Endometrium (tissue), 2 donors: Measurements from ENCODE around the gene NPC1.
"Not testable (repeated sequence)": the region's sequence is repeated elsewhere in the genome, so short reads cannot be mapped to it uniquely, and the experiment has no call there.

Source experiments
- FAIRE-seq: peaks from 2 replicates; lab custom pipeline; 2012; peaks lifted over from hg19 to GRCh38; lab: Jason Lieb, UNC
- donor health status: control.
- donor health status: control.

Gene NPC1

DNA sequence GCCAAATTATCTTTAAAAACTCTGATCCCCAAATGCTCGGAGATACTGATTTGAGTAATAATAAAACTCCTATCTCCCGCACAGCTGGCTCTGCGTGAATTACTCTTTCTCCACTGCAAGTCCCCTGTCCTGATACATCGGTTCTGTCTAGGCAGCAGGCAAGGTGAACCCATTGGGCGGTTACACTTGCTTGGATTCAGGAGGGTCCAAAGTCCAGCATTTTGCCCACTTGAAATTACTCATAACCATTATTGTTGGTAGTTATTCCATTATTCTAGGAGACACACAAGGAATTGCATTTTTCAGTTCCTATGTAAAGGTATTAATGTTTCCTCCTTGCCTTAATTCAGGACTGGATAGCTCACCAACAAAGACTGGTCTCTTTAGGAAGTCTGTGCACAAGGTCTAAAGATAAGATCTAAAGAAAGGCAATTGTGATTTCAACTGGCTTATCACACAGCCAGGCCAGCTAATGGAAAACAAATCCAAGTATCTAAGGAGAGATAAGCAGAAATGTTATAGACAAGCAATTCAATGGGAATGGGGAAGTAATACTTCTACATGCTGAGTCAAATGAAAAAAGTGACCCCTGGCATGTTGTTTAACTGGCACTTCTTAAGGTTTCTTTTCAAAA, 23.2 kb upstream of the NPC1 start:
- no peak for FAIRE-seq

DNA sequence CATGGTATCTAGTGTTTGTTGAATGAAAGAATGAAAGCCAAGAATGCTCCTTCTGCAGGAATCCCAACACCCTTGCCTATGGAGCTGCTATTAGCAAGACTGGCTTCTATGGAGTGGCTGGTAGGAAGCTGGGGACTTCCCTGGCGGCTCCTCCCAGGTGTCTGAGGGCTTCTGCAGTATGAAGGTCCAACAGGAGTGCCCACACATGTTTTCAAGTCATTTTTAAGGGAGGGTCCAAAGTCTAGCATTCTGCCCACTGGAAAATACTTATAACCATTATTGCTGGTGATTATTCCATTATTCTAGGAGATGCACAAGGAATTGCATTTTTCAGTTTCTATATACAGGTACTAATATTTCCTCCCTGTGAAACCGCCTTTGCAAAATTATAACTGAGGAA, 21.9 kb upstream of the NPC1 start:
- FAIRE-seq = no peak

DNA sequence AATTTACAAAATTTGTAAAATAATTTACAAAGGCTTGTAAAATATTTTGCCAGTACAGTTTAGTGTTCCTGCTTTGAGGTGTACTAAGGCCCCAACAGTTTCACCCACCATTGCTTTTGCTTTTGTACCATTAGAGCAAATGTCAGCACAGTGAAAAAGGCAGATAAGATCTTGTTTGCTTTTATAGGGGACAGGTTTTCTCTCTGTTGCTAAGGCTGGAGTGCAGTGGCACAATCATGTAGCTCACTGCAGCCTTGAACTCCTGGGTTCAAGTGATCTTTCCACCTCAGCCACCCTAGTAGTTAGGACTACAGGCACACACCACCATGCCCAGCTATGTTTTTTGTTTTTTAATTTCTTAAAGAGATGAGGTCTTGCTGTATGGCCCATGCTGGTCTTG, 19.6 kb upstream of the NPC1 start:
- FAIRE-seq = no peak

DNA sequence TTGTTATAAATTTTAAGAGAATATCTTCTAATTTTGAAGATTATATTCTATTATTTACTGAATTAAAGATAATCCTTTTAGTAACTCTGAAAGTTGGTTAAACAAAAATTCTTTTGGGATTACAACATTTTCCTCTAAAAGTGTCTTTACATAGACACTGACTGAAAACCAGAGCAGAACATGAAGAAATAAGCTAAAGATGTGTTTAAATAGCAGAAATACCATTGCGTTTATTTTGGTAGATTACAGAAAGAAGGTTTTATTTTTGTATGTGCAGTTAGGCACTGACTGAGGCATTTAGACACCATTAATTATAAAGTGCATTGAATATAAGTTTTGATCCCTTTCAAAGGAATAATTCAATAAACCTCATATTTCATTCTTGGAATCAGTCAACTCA, 13.5 kb upstream of the NPC1 start:
- FAIRE-seq = no peak

DNA sequence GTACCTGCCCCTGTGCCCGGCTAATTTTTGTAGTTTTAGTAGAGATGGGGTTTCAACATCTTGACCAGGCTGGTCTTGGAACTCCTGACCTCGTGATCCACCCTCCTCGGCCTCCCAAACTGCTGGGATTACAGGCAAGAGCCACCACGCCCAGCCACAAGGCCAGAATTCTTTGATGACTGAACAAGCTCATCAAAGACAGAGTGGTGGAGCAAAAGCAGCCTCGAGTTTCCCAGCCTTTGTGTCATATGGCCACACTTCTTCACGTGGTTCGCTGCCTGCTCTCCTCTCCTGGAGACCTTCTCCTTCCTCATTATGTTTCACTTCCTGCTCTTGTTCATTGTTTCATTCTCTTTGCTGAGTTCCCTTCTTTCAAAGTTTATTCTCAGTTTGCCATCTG, 9.9 kb upstream of the NPC1 start:
- no peak for FAIRE-seq

DNA sequence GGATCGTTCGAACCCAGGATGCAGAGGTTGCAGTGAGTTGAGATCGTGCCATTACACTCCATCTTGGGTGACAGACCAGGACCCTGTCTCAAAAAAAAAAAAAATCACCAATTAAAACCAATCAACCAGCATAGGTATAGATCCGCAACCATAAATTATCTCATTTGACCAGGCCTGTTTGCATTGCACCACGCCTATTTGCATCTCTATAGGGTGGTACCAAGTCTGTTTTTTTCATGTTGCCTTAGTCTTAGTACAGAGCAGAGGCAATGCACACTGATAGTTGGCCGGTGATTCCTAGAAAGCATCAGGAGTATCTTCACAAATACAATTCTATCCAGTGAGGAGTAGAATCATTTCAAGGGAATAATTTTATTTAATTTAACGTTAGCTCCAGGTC, 9.3 kb upstream of the NPC1 start:
- FAIRE-seq = no peak

DNA sequence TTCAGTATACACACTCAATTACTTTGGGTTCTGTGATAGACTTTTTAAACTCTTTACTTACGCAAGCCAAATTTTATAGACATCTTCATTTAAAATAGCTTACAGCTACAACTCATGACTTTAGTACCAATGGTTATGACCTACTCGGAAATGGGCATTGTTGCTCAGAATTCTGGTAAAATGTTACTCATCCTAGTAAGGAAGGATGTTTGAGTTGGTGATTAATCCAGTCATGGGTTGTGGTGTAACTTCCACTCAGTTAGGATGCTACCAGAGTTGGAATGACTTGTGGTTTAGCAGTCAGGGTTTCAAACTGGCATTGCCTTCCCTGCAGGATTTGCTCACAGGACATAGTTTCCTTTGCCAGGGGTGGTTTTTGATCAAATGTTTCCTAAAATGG, 7.4 kb upstream of the NPC1 start:
- no peak for FAIRE-seq

DNA sequence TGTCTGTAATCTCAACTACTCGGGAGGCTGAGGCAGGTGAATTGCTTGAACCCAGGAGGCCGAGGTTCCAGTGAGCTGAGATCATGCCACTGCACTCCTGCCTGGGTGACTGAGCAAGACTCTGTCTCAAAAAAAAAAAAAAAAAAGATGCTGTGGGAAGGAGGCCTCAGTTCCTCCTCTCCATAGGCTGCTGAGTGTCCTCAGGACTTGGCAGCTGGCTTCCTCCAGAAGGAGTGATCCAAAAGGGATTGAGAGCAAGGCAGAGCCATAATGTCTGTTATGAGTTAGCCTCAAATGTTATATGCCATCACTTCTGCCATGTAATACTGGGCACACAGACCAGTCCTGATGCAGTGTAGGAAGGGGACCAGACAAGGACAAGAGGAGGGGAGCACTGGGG, 6.6 kb upstream of the NPC1 start:
- no peak for FAIRE-seq

DNA sequence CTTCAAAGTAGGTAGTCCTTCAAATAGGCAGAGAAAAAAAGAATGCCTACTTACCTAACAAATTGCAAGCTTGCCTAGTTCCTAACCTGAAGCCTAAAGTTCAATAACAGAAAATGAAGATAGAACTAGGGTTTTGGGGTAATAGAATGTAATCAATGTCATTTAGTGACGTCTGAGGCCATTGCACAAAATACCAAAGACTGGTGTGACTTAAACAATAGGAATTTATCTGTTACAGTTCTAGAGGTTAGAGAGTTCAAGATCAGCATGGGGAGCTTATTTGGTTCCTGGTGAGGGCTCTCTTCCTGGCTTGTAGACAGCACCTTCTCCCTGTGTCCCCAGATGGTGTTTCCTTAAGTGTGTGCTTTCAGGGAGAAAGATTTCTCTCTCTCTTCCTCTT, 4.7 kb upstream of the NPC1 start:
- FAIRE-seq = no peak

DNA sequence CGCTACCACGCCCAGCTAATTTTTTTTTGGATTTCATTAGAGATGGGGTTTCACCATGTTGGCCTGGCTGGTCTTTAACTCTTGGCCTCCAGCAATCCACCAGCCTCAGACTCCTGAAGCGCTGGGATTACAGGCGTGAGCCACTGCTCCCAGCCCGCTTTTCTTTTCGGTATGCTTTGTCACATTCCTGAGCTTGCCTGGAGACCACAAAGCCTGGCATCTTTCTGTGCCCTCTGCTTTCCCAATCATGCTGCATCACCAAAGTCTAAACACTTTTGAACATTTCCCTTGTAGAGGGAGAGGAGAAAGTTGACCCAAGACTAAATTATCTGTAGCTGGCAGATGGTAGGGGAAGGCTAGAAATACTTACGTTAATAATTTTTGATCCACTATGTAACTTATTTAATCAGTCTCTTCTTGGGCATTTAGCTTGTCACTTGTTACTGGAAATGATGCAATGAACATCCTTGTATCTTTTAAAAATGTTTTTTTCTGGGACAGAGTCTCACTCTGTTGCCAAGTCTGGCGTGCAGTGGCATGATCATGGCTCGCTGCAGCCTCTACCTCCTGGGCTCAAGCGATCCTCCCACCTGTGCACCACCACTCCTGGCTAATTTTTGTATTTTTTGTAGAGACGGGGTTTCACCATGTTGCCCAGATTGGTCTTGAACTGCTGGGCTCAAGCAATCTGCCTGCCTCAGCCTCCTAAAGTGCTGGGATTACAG, 2.7 kb upstream of the NPC1 start:
- no peak for FAIRE-seq

DNA sequence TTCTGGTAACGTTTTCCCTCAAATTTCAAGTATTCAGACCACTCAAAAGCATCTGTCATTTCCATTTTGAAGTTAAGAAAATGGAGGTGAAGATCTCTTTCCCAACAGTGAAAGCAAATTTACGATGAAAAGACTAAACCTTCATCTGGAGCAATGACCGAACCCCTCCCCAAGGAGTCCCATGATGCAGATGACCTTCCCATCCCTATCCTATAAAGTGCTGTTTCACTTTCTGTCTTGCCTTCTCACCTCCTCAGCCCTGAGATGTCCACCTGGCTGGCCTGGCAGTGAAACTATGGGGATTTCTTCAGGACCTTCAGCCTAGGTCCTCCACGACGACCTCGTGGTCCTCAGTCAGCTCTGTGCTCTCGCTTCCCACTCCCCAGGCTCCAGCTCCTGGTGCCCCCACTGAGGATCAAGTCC, 925 bp upstream of the NPC1 start:
- no peak for FAIRE-seq

DNA sequence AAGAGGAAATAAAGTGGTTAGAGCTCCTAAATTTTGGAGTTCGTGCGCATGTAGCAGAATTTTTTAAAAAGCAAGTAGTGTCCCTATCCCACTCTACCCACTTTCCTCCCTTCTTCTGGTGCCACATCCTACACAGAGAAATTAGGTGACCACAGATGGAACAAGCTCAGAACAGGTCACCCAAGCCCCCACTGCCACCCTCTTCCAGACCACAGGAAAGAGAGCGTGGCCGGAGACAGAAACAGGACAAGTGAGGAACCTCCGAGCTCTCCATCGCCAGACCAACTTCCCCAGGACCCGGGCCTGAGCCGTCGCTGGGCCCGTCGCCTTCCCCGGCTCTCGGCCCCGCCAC, 433 bp downstream of the NPC1 start:
- no peak for FAIRE-seq

DNA sequence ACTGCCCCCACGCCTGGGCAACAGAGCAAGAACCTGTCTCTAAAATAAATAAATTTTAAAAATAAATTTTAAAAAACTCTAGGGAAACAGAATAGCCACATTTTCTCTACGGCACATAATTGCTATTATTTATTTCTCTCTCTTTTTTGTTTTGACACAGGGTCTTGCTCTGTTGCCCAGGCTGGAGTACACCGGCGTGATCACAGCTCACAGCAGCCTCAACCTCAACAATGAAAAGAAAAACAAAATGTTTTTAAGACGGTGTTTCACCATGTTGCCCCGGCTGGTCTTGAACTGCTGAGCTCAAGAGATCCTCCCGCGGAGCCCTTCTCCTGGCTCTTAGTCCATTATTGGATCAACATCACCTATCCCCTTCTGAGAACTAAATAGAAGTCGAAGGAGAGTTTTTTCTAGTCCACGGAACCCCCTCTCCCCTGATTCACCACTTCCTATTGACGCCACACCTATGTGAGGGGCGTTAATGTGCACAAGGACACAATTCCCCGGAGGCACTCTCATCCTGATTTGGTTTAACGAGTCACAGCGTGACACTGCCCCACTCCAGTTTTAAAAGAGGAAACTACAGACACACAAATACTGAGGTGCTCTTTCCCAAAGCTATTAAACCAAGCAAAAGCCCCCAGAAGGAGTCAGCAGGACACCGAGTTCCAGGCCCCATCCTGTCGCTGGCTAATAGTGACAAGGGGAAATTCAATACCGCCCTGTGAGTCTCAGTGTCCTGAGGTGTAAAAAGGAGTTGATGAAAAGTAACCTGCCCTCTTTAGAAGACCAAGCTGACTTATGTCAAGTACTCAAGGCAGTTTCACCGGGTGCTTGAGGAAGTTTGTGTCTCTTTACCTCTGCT, 1.1 kb downstream of the NPC1 start:
- FAIRE-seq = no peak

DNA sequence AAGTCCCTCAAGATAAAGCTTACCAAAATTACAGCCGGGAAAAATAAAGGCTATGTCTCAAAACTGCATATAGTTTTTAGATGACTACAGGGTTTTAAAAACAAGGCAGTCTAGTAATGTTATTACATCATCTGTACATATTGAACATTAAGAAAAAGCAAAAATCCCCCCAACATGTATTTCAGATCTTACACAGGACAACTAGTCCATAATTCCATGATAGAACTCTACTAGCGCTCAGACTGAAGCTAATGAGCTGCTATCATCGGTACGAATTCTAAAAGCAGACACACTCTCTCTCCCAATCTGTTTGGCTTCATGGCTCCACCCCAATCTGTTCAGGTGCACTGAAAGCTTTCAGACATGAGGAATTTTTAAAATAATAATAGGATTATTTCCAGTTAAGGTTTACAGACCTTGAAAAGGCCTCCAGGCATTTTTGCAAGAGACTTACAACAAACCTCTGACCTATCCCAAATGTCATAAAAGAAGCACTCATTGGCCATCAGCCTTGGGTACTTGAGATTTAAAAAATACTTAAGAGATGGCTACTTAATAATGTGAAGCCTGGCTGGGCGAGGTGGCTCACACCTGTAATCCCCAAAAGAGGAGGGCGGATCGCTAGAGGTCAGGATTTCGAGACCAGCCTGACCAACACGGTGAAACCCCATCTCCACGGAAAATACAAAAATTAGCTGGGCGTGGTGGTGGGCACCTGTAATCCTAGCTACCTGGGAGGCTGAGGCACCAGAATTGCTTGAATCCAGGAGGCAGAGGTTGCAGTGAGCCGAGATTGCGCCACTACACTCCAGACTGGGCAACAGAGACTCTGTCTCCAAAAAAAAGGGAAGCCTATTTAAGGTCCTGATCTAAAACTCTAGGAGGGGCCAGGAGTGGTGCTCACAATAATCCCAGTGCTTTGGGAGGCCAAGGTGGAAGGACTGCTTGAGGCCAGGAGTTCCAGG, 2.0 kb downstream of the NPC1 start:
- FAIRE-seq = no peak

DNA sequence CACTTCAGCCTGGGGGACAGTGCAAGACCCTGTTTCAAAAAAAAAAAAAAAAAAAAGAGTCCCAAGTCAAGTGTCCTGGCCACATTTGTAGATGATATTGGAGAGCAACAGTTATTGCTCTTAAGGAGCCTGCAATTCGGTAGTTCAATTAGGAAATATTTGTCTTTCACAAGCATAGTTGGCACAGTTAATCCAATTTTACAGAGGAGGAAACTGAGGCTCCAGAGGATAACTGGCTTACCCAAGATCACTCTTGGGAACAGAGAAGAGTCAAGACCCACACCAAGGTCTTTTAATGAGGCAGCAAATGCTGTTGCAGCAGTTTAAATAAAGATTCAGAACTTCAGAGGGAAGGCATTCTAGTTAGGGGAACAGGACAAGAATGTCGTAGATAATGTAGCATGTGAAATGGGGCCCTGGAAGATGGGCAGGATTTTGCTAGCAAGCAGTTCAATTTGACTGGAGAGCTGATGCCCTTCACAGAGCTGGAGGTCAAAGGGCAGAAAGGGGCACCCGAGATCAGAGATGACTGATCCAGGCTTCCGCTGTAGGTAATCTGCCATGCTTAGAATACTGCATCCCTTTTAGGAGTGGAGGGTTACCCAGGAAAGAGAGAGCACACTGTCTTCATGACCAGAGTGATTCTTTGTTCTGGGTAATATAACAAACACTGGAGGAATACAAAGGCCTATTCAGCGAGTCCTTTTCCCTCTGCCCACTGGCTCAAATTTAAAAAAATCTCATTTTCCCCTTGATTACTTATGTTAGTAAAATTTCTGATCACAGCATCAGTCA, 3.0 kb downstream of the NPC1 start:
- FAIRE-seq = no peak

DNA sequence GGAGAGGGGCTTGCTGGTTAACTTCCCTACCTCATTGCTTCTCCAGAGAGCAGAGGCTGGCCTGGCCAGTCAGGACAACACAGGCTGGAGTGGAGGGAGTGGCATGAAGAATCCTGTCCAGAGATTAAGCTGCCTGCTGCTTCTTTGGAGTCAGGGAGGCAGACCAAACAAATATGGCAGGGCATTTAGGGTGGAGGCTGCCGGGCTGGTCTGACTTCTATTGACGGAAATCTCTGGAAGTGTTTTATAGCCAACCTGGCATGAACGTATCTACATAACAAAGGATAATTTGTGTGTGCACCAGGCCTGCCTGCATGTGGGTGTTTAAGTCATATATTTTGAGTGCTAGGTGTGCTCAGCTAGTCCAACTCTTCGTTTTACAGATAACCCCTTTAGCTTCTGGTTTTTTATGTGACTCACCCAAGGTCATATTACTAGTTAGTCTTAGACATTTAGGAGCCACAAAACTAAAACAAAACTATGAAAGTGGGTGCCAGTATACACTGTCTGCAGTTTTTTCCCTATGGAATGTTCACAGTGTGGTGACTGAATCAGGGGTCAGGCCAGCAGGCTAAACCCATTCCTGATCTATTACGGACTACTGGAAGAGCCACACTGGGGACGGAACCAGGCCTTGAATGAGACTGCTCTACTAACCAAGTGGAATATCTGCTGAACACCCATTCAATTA, 5.5 kb downstream of the NPC1 start:
- no peak for FAIRE-seq

DNA sequence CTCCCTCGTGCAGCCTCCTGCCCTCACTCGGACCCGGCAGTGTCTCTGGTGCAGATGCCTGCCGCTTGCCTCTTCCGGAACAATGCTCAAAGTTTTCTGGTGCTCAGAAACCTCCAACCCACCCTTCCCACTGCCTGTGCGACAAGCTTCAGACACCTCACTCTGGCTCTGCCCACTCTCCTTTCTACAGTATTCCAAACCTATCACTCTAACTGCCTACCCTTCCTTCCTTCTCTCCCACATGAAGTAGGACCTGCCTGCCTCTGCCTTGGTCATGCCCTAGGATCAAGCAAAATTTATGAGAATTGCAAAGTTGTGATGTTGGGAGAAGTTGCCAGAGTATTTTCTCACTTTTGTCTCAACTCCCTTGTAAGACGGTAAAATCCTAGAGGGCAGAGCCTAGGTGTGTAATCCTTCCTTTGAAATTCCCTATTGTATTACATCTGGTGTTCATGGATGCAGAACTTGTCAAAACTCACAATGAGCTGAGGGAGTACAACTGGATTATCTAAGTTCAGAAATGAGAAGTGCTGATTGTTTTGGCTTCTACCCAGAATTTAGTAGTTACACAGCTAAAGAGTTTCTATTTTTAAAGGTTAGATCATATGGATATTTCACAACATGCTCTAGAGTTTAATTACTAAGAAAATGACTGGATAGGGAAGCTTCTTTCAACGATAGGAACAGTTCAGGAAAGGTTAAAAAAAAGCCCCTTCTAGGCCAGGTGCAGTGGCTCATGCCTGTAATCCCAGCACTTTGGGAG, 7.2 kb downstream of the NPC1 start:
- no peak for FAIRE-seq

DNA sequence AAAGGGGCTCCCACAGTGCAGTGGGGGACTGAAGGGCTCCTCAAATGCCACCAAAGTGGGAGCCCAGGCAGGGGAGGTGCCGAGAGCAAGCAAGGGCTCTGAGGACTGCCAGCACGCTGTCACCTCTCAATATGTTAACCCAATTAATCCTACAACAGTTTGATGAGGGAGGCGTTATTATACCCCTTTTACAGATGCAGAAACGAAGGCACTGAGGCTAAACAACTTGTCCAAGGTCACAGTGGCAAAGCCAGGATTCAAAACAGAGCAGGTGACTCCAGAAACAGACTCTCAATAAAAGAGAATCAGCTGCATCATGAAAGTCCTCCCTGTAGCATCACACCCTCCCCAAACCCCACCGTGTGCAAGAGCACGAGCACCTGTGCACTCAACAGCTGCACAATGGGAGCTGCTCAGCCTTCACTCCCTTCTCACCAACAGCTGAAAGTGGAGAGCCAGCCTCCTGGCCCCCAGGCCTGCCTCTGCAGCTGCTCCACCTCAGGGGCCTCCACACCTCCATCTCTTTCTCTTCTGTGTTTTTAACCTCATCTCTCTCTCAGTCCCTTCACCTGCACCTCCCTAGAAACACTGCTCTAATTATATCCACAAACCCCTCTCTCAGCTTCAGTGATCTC, 8.1 kb downstream of the NPC1 start:
- FAIRE-seq = no peak

DNA sequence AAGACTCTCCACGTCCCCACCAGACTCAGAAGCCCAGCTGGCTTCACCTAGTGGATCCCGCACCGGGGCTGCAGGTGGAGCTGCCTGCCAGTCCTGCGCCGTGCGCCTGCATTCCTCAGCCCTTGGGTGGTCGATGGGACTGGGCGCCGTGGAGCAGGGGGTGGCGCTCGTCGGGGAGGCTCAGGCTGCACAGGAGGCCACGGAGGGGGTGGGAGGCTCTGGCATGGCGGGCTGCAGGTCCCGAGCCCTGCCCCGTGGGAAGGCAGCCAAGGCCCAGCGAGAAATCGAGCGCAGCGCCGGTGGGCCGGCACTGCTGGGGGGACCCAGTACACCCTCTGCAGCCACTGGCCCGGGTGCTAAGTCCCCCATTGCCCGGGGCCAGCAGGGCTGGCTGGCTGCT, 8.8 kb downstream of the NPC1 start:
- FAIRE-seq = not testable (repeated sequence)

DNA sequence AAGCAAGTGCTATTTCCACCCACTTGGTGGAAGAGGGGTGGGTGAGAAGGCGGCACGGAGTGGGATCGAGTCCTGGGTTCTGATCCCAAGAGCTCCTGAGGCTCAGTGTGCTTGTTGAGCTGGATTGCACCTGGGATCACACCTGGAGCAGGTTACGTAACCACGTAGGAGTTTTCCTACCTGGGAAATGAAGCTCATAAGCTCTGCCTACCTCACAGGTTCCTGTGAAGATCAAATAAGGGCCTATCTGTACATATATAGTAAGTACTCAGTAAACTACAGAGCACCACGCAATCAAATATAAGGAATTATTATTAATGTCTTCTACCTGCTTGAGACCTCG, 11.0 kb downstream of the NPC1 start:
- no peak for FAIRE-seq
